Transverse colon (tissue), 4 donors: ENCODE results near the gene PRUNE1. TPM values are rescaled to one million over a fixed set of nuclear protein-coding genes. Genes with fewer than 3 reads are reported as not detected.

Experiments used
- DNase-seq: peaks from one replicate; pipeline ENCODE4 v3.0.0-alpha.2; 2019
- H3K27ac ChIP-seq, 4 donors: fragments of 200-600 bp; sonication (generic); 2 replicates each; pipeline ENCODE4 v1.5.1; 2016 to 2018; ENCODE audit warnings: inconsistent platforms in 4 of 4
- H3K27me3 ChIP-seq: fragments of 200-600 bp; sonication (generic); 2 replicates; pipeline ENCODE4 v1.5.1; 2017; ENCODE audit warnings: inconsistent platforms
- H3K36me3 ChIP-seq, 4 donors: fragments of 200-600 bp; sonication (generic); 2 replicates each; pipeline ENCODE4 v1.5.1; 2017 to 2019; ENCODE audit warnings: inconsistent platforms in 4 of 4
- H3K4me1 ChIP-seq, 4 donors: fragments of 200-600 bp; sonication (generic); 2 replicates each; pipeline ENCODE4 v1.5.1; 2017 to 2020; ENCODE audit warnings: inconsistent platforms in 4 of 4
- H3K4me3 ChIP-seq, 4 donors: fragments of 200-600 bp; sonication (generic); 1 replicate in 1 of 4; 2 replicates in 3 of 4; pipeline versions ENCODE4 v1.5.1 to v1.6.1; 2017 to 2019; ENCODE audit warnings: inconsistent platforms in 4 of 4
- H3K9me3 ChIP-seq, 2 donors: fragments of 200-600 bp; sonication (generic); 2 replicates each; pipeline ENCODE4 v1.5.1; 2017 to 2019; ENCODE audit warnings: inconsistent platforms in 2 of 2
- CTCF ChIP-seq, 5 experiments: fragments of 200-600 bp in 3 of 5; fragments of 450-650 bp in 2 of 5; sonication (generic) in 3 of 5; IDR thresholded peaks; 1 replicate in 2 of 5; 2 replicates in 3 of 5; pipeline ENCODE4 v1.5.1; 2016 to 2017; ENCODE audit warnings: antibody characterized with exemption in 5 of 5, inconsistent platforms in 3 of 5, mild to moderate bottlenecking in 2 of 5, moderate library complexity in 1 of 5
- EP300 ChIP-seq: sonication (generic); formaldehyde crosslinking; IDR thresholded peaks from one replicate; pipeline ENCODE4 v1.6.1; 2017; ENCODE audit warnings: antibody characterized with exemption, low read depth
- POLR2A ChIP-seq: fragments of 450-650 bp; IDR thresholded peaks from one replicate; pipeline ENCODE4 v1.6.1; 2016; ENCODE audit warnings: antibody characterized with exemption, mild to moderate bottlenecking, moderate library complexity
- POLR2AphosphoS5 ChIP-seq, 3 donors: sonication (generic); formaldehyde crosslinking; IDR thresholded peaks; one replicate each; pipeline ENCODE4 v1.6.1; 2016; ENCODE audit warnings: antibody characterized with exemption in 3 of 3
- WGBS, 2 donors: methylation state at CpG; one replicate each; pipeline ENCODE4 v1.1.5; 2018; ENCODE audit warnings: low coverage in 1 of 2; 5-methylcytosine and 5-hydroxymethylcytosine counted together
- in situ Hi-C, 4 donors: fragments of 200-750 bp; cut with MboI; loops; one replicate each; pipeline versions ENCODE4 v1.15.0 to v1.15.1; 2017; ENCODE audit warnings: low sequenced_read_pairs in 3 of 4, low pct_ligation_motif_present in 1 of 4, low pct_unique_long_range_greater_than_20kb in 1 of 4
- intact Hi-C: fragments of 100-400 bp; cut with DNase I; formaldehyde crosslinking; loops from one replicate; pipeline ENCODE4 v1.15.1; 2023; ENCODE audit warnings: low total_unique reads
- total RNA-seq, 4 donors: library from RNA; depleted of rRNA; stranded (reverse); fragments of >200 nt; gene quantifications; one replicate each; pipeline ENCODE4 v1.1.0, GENCODE V29; 2016

Gene PRUNE1
- total RNA-seq, 4 donors from 2014 or later, result 9.0 to 80.4 (median 26.8) TPM

GRCh38 chr1:151054971-151055547 lies 46.8 kb downstream of the PRUNE1 start:
- Histone ChIP-seq H3K36me3 (peaks cover 0 to 31% (median 14%) of the 10 kb centered on the region in 4 donors), H3K4me1 (peaks cover 29 to 46% (median 36%) of the 10 kb centered on the region in 4 donors), H3K4me3 (peak overlapping the region in 1 of 4 donors; percentile 92), H3K27ac (peak overlapping the region; percentile 94 to 96 (median 96)), H3K27me3 (no peaks in the 10 kb centered on the region), H3K9me3 (no peaks in the 10 kb centered on the region)
- in situ Hi-C loops, result no loop called here
- intact Hi-C loops, result no loop called here
- no peak for TF ChIP-seq EP300
- no peak for TF ChIP-seq CTCF (IDR thresholded peaks at IDR 0.05)
- peak in 1 of 3 donors; percentile 61 for TF ChIP-seq POLR2AphosphoS5 (IDR thresholded peaks at IDR 0.05)
- no peak for DNase-seq
- 92 to 95% methylated on average over 4 of the region's 4 CpGs for WGBS, 2 donors

- 92% methylated on average over 1 of the region's 2 CpGs; no CpG with 5 or more reads in 1 of the 2 donors for WGBS, 2 donors
- DNase-seq, result no peak
- TF ChIP-seq EP300 (no peak), POLR2A (no peak), CTCF (IDR thresholded peaks at IDR 0.05) (no peak), POLR2AphosphoS5 (IDR thresholded peaks at IDR 0.05) (no peak)
- Histone ChIP-seq H3K9me3 (no peaks in the 10 kb centered on the region), H3K27ac (peak overlapping the region; percentile 94 to 96 (median 96)), H3K36me3 (peaks cover 0 to 31% (median 14%) of the 10 kb centered on the region in 4 donors), H3K4me3 (peak overlapping the region in 1 of 4 donors; percentile 92), H3K4me1 (peaks cover 29 to 51% (median 38%) of the 10 kb centered on the region in 4 donors), H3K27me3 (no peaks in the 10 kb centered on the region)
- intact Hi-C loops, result no loop called here
- in situ Hi-C loops, result no loop called here
Observed at GRCh38 chr1:151055581-151055980, 47.3 kb downstream of the PRUNE1 start.

- in situ Hi-C loops (no loop called here), intact Hi-C loops (no loop called here)
- no peak for DNase-seq
- Histone ChIP-seq H3K36me3 (peaks cover 0 to 31% (median 14%) of the 10 kb centered on the region in 4 donors), H3K9me3 (no peaks in the 10 kb centered on the region), H3K27me3 (no peaks in the 10 kb centered on the region), H3K4me1 (peaks cover 29 to 54% (median 38%) of the 10 kb centered on the region in 4 donors), H3K27ac (peak overlapping the region; percentile 94 to 96 (median 96)), H3K4me3 (peak overlapping the region in 1 of 4 donors; percentile 92)
- WGBS, 2 donors, result 33 to 39% methylated on average over 2 of the region's 2 CpGs
- TF ChIP-seq CTCF (IDR thresholded peaks at IDR 0.05), result no peak
- no peak for TF ChIP-seq POLR2A
- no peak for TF ChIP-seq EP300
- no peak for TF ChIP-seq POLR2AphosphoS5 (IDR thresholded peaks at IDR 0.05)
Observed at GRCh38 chr1:151056149-151056548, 47.9 kb downstream of the PRUNE1 start.

GRCh38 chr1:151058692-151059091 lies 50.4 kb downstream of the PRUNE1 start:
- no peaks in the 10 kb centered on the region for H3K27me3 ChIP-seq
- TF ChIP-seq POLR2A (no peak), EP300 (no peak), POLR2AphosphoS5 (IDR thresholded peaks at IDR 0.05) (no peak), CTCF (IDR thresholded peaks at IDR 0.05) (no peak)
- H3K36me3 ChIP-seq, result peaks cover 0 to 18% (median 7%) of the 10 kb centered on the region in 4 donors
- in situ Hi-C loops (no loop called here), intact Hi-C loops (no loop called here)
- no peaks in the 10 kb centered on the region for H3K9me3 ChIP-seq
- 0% methylated on average over 10 of the region's 10 CpGs; no CpG with 5 or more reads in 1 of the 2 donors for WGBS, 2 donors
- H3K27ac ChIP-seq, result peak overlapping the region; percentile 94 to 96 (median 96)
- DNase-seq, result peak; percentile 67
- H3K4me1 ChIP-seq, result peaks cover 29 to 50% (median 38%) of the 10 kb centered on the region in 4 donors
- peak overlapping the region; percentile 66 to 92 (median 84) for H3K4me3 ChIP-seq
